Loucy (cell line): Measurements from ENCODE around the gene SPATA20.

ENCODE experiments used
- H2AFZ ChIP-seq: fragments of 200-600 bp; sonication (generic); 2 replicates; pipeline ENCODE4 v1.6.0; 2016; ENCODE audit warnings: antibody characterized with exemption, mild to moderate bottlenecking, low read length, moderate library complexity
- H3F3A ChIP-seq: fragments of 200-600 bp; 2 replicates; pipeline ENCODE4 v1.6.0; 2016; ENCODE audit warnings: antibody characterized with exemption, low read depth, mild to moderate bottlenecking
- H3K27me3 ChIP-seq: fragments of 200-600 bp; sonication (generic); 2 replicates; pipeline ENCODE4 v1.6.1; 2014; ENCODE audit warnings: low read length, mild to moderate bottlenecking; ENCODE audit not compliant: insufficient read depth, poor library complexity, severe bottlenecking
- H3K36me3 ChIP-seq: fragments of 200-600 bp; sonication (generic); 2 replicates; pipeline ENCODE4 v1.6.1; 2016; ENCODE audit warnings: low read length; ENCODE audit not compliant: insufficient read depth
- H3K4me1 ChIP-seq: fragments of 200-600 bp; sonication (generic); 2 replicates; pipeline ENCODE4 v1.5.1; 2014; ENCODE audit warnings: low read length, mild to moderate bottlenecking; ENCODE audit not compliant: insufficient read depth, poor library complexity, severe bottlenecking
- H3K4me2 ChIP-seq: fragments of 200-600 bp; sonication (generic); 2 replicates; pipeline ENCODE4 v1.6.0; 2014; ENCODE audit warnings: antibody characterized with exemption, low read length, low read depth, mild to moderate bottlenecking; ENCODE audit not compliant: poor library complexity, severe bottlenecking
- H3K4me3 ChIP-seq: fragments of 200-600 bp; sonication (generic); 2 replicates; pipeline ENCODE4 v1.5.1; 2014; ENCODE audit warnings: low read length, mild to moderate bottlenecking, mixed read lengths; ENCODE audit not compliant: poor library complexity, severe bottlenecking
- H3K79me2 ChIP-seq: fragments of 200-600 bp; sonication (generic); 2 replicates; pipeline ENCODE4 v1.6.1; 2014; ENCODE audit warnings: low read length; ENCODE audit not compliant: insufficient read depth
- H3K9ac ChIP-seq: fragments of 200-600 bp; sonication (generic); 2 replicates; pipeline ENCODE4 v1.6.0; 2014; ENCODE audit warnings: mild to moderate bottlenecking, low read depth, low read length, moderate library complexity; ENCODE audit not compliant: poor library complexity, severe bottlenecking
- H3K9me2 ChIP-seq: fragments of 200-600 bp; sonication (generic); replicated peaks from 2 replicates; pipeline ENCODE4 v1.6.1; 2016; ENCODE audit warnings: low read depth, low read length, mixed read lengths
- H3K9me3 ChIP-seq: fragments of 200-600 bp; sonication (generic); 2 replicates; pipeline ENCODE4 v1.6.1; 2014; ENCODE audit warnings: mild to moderate bottlenecking, antibody characterized with exemption, low read length, low read depth; ENCODE audit not compliant: insufficient read depth
- H4K20me1 ChIP-seq: fragments of 200-600 bp; sonication (generic); 2 replicates; pipeline ENCODE4 v1.6.0; 2014; ENCODE audit warnings: antibody characterized with exemption, low read length, mild to moderate bottlenecking; ENCODE audit not compliant: insufficient read depth, poor library complexity, severe bottlenecking
- EZH2phosphoT487 ChIP-seq: fragments of 200-600 bp; IDR thresholded peaks from 2 replicates; pipeline ENCODE4 v1.6.1; 2018; ENCODE audit warnings: antibody characterized with exemption, mild to moderate bottlenecking, moderate library complexity, borderline replicate concordance
- TF ChIP-seq, protein P1 (sequence below): fragments of 200-600 bp; sonication (generic); conservative IDR thresholded peaks from 2 replicates; pipeline ENCODE4 v1.5.1; 2014; ENCODE audit warnings: mild to moderate bottlenecking, antibody characterized with exemption, low read length

SPATA20 gene

DNA sequence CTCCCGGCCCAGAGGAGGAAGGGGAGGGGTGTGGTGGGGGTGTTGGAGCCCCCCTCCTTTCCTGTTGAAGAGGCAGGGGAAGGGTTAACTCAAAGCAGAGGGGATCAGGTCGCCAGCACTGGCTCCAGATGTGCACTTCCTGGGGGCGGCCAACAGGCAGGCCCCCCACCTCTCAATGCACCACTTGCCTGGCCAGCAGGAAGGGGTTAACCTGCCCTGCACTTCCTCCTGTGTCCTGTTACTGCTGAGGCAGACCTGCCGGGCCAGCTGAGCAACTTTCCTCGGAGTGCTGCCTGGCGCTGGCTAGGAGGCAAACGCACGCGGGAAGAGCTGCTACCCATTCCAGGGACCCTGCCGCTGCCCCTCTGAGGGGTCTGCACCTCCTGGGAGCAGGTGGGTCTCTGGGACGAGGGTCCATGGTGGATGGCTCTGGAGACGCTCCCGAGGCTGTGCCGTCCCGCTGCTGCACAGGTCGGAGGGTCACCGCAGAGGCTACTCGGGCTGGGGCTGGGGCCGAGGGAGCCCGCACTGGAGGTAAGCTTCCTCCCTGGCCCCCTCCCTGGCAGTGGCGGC, 14.4 kb upstream of the SPATA20 start, which contains the start of gene EPN3:
TSS of gene EPN3 (plus strand) at position 284 of the 573 bp plus-strand sequence. CDS start 3,822 bp downstream, outside the sequence.
- Histone ChIP-seq H3K9me3 (no peaks in the 10 kb centered on the region), H3K9ac (no peak within 1 kb of the TSS), H3K4me2 (no peak within 1 kb of the TSS), H4K20me1 (no peaks in the 10 kb centered on the region), H3F3A (no peaks in the 10 kb centered on the region), H3K27me3 (no peaks in the 10 kb centered on the region), H3K79me2 (no peaks in the 10 kb centered on the region), H2AFZ (no peak within 1 kb of the TSS), H3K4me3 (no peak within 1 kb of the TSS), H3K4me1 (no peaks in the 10 kb centered on the region), H3K36me3 (no peaks in the 10 kb centered on the region), H3K9me2 (no peaks in the 10 kb centered on the region)
- TF ChIP-seq, protein P1, sequence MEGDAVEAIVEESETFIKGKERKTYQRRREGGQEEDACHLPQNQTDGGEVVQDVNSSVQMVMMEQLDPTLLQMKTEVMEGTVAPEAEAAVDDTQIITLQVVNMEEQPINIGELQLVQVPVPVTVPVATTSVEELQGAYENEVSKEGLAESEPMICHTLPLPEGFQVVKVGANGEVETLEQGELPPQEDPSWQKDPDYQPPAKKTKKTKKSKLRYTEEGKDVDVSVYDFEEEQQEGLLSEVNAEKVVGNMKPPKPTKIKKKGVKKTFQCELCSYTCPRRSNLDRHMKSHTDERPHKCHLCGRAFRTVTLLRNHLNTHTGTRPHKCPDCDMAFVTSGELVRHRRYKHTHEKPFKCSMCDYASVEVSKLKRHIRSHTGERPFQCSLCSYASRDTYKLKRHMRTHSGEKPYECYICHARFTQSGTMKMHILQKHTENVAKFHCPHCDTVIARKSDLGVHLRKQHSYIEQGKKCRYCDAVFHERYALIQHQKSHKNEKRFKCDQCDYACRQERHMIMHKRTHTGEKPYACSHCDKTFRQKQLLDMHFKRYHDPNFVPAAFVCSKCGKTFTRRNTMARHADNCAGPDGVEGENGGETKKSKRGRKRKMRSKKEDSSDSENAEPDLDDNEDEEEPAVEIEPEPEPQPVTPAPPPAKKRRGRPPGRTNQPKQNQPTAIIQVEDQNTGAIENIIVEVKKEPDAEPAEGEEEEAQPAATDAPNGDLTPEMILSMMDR = no peak
- no peak for TF ChIP-seq EZH2phosphoT487

DNA sequence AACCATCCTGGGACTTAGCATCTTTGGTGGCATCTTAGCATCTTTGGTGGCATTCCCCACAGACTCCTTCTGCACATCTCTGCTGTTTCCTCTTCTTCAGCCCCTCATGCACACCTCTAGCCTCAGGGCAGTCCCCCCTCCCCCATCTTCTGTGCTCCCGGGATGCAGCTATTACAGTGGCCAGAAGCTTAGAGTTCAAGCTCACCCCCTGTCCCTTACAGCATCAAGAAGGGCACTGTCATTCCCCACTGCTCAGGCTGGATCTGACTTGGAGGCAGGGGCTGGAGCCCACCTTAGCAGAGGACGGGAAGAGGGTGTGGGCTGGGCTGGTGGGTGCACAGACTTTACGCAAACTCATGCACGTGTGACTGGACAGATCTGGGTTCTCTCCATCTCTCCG, 13.8 kb upstream of the SPATA20 start:
- no peak overlapping the region for H3K9ac ChIP-seq
- no peak overlapping the region for H3K4me2 ChIP-seq
- H3K27me3 ChIP-seq = no peaks in the 10 kb centered on the region

DNA sequence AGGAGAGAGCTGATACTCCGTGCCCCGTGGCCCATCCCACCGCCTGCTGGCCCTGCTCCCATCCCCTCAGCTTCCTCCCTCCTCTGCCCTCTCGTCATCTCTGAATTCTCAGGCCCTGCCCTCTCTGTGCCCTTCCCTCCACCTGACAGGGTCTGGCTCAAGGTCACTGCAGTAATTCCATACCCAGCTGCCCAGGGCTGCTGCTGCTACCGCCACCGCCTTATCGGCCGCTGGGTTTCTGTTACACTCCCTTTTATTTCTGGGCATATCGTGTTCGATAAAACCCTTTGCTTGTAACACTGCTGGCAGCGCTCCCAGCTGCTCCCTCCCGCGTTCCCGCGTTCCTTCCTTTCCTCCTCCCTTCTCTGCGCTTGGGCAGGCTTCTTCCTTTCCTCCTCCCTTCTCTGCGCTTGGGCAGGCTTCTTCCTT, 13.2 kb upstream of the SPATA20 start:
- Histone ChIP-seq H3F3A (no peaks in the 10 kb centered on the region), H2AFZ (no peak overlapping the region), H3K4me1 (no peaks in the 10 kb centered on the region), H3K79me2 (no peaks in the 10 kb centered on the region), H3K36me3 (no peaks in the 10 kb centered on the region), H4K20me1 (no peaks in the 10 kb centered on the region), H3K9ac (no peak overlapping the region), H3K9me3 (no peaks in the 10 kb centered on the region), H3K27me3 (no peaks in the 10 kb centered on the region), H3K4me2 (no peak overlapping the region), H3K9me2 (no peaks in the 10 kb centered on the region), H3K4me3 (no peak overlapping the region)
- no peak for TF ChIP-seq EZH2phosphoT487

More for the DNA sequence above, 13.8 kb upstream of the SPATA20 start:
- TF ChIP-seq EZH2phosphoT487 = no peak
- TF ChIP-seq, protein P1 = no peak
- H3K79me2 ChIP-seq = no peaks in the 10 kb centered on the region
- H3K4me3 ChIP-seq = no peak overlapping the region
- H3K36me3 ChIP-seq = no peaks in the 10 kb centered on the region
- H3F3A ChIP-seq = no peaks in the 10 kb centered on the region
- H3K9me2 ChIP-seq = no peaks in the 10 kb centered on the region
- H3K4me1 ChIP-seq = no peaks in the 10 kb centered on the region
- no peak overlapping the region for H2AFZ ChIP-seq
- H4K20me1 ChIP-seq = no peaks in the 10 kb centered on the region
- H3K9me3 ChIP-seq = no peaks in the 10 kb centered on the region
